ENCODE data around the gene PCCA. TPM values are rescaled to one million over a fixed set of nuclear protein-coding genes. Genes with fewer than 3 reads are reported as not detected.

Gene PCCA
- total and polyA plus RNA-seq, 2 donors from 2014 or later, result 86.2 to 222 TPM

GRCh38 chr13:100485265-100485664 is 396.4 kb downstream of the PCCA start:
- H3K4me1 ChIP-seq (ENCODE audit: control insufficient read depth in 2 of 3, insufficient read depth in 2 of 3, low read depth in 1 of 3, low read length in 3 of 3), result no peaks in the 10 kb centered on the region
- TF ChIP-seq CTCF (IDR thresholded peaks at IDR 0.05; ENCODE audit: borderline replicate concordance, extremely low read depth, insufficient read depth), result no peak
- FAIRE-seq (no peak), DNase-seq (no peak)
- H3K9me3 ChIP-seq (ENCODE audit: control insufficient read depth in 2 of 3, insufficient read depth in 1 of 3, low read length in 3 of 3), result no peaks in the 10 kb centered on the region
- H3K4me3 ChIP-seq (ENCODE audit: low read length in 3 of 3), result no peak overlapping the region
- no peaks in the 10 kb centered on the region for H3K27me3 ChIP-seq (ENCODE audit: control insufficient read depth, insufficient read depth, low read length)
- no peak overlapping the region for H3K27ac ChIP-seq (ENCODE audit: low read depth in 2 of 2, low read length in 2 of 2)
- no peaks in the 10 kb centered on the region for H3K36me3 ChIP-seq (ENCODE audit: control insufficient read depth in 2 of 3, insufficient read depth in 3 of 3, low read length in 3 of 3)
- no peak overlapping the region for H3K9ac ChIP-seq (ENCODE audit: low read length in 3 of 3)
- intact Hi-C loops (cut with DNase I), result no loop called here

GRCh38 chr13:100490692-100491091 is 401.8 kb downstream of the PCCA start:
- Histone ChIP-seq H3K9me3 (ENCODE audit: control insufficient read depth in 2 of 3, insufficient read depth in 1 of 3, low read length in 3 of 3) (no peaks in the 10 kb centered on the region), H3K4me3 (ENCODE audit: low read length in 3 of 3) (no peak overlapping the region), H3K36me3 (ENCODE audit: control insufficient read depth in 2 of 3, insufficient read depth in 3 of 3, low read length in 3 of 3) (no peaks in the 10 kb centered on the region), H3K4me1 (ENCODE audit: control insufficient read depth in 2 of 3, insufficient read depth in 2 of 3, low read depth in 1 of 3, low read length in 3 of 3) (peaks cover 0 to 2% (median 0%) of the 10 kb centered on the region in 3 donors), H3K9ac (ENCODE audit: low read length in 3 of 3) (no peak overlapping the region), H3K27ac (ENCODE audit: low read depth in 2 of 2, low read length in 2 of 2) (peak overlapping the region in 1 of 2 donors; percentile 2), H3K27me3 (ENCODE audit: control insufficient read depth, insufficient read depth, low read length) (no peaks in the 10 kb centered on the region)
- FAIRE-seq, result no peak
- intact Hi-C loops (cut with DNase I), result no loop called here
- DNase-seq, result peak in 4 of 5 donors; percentile 45 to 72 (median 52)
- no peak for TF ChIP-seq CTCF (IDR thresholded peaks at IDR 0.05; ENCODE audit: borderline replicate concordance, extremely low read depth, insufficient read depth)

- DNase-seq, result peak in 1 of 5 donors; percentile 55
- Histone ChIP-seq H3K27me3 (ENCODE audit: control insufficient read depth, insufficient read depth, low read length) (no peaks in the 10 kb centered on the region), H3K27ac (ENCODE audit: low read depth in 2 of 2, low read length in 2 of 2) (peak overlapping the region in 1 of 2 donors; percentile 2), H3K9me3 (ENCODE audit: control insufficient read depth in 2 of 3, insufficient read depth in 1 of 3, low read length in 3 of 3) (no peaks in the 10 kb centered on the region), H3K4me3 (ENCODE audit: low read length in 3 of 3) (no peak overlapping the region), H3K36me3 (ENCODE audit: control insufficient read depth in 2 of 3, insufficient read depth in 3 of 3, low read length in 3 of 3) (no peaks in the 10 kb centered on the region), H3K4me1 (ENCODE audit: control insufficient read depth in 2 of 3, insufficient read depth in 2 of 3, low read depth in 1 of 3, low read length in 3 of 3) (peaks cover 0 to 2% (median 0%) of the 10 kb centered on the region in 3 donors), H3K9ac (ENCODE audit: low read length in 3 of 3) (no peak overlapping the region)
- no peak for TF ChIP-seq CTCF (IDR thresholded peaks at IDR 0.05; ENCODE audit: borderline replicate concordance, extremely low read depth, insufficient read depth)
- intact Hi-C loops (cut with DNase I), result no loop called here
- no peak for FAIRE-seq
Measured at GRCh38 chr13:100491164-100491842, 402.4 kb downstream of the PCCA start.
